Gastroesophageal sphincter (tissue), 4 donors: ENCODE results near the gene COMTD1. TPM values are rescaled to one million over a fixed set of nuclear protein-coding genes. Genes with fewer than 3 reads are reported as not detected.

ENCODE experiments used
- ATAC-seq: fragments of 150-250 bp; one replicate; pipeline ENCODE4 v1.9.1; 2016; ENCODE audit warnings: mild to moderate bottlenecking, moderate library complexity
- H3K27ac ChIP-seq, 4 donors: fragments of 200-600 bp; sonication (generic) in 3 of 4; 1 replicate in 3 of 4; 2 replicates in 1 of 4; pipeline ENCODE4 v1.5.1; 2016 to 2019
- H3K27me3 ChIP-seq: fragments of 200-600 bp; sonication (generic); one replicate; pipeline ENCODE4 v1.5.1; 2019
- H3K36me3 ChIP-seq, 2 donors: fragments of 200-600 bp; sonication (generic); one replicate each; pipeline ENCODE4 v1.5.1; 2019; ENCODE audit warnings: control low read depth in 1 of 2
- H3K4me1 ChIP-seq, 3 donors: fragments of 200-600 bp; sonication (generic); 1 replicate in 2 of 3; 2 replicates in 1 of 3; pipeline ENCODE4 v1.5.1; 2016 to 2019; ENCODE audit warnings: control low read depth in 2 of 3
- H3K4me3 ChIP-seq, 2 donors: fragments of 200-600 bp; sonication (generic); one replicate each; pipeline ENCODE4 v1.5.1; 2019; ENCODE audit warnings: mild to moderate bottlenecking in 1 of 2, moderate library complexity in 1 of 2
- H3K9me3 ChIP-seq, 3 donors: fragments of 200-600 bp; sonication (generic); one replicate each; pipeline ENCODE4 v1.5.1; 2017 to 2019; ENCODE audit warnings: control low read depth in 2 of 3
- EP300 ChIP-seq: sonication (generic); formaldehyde crosslinking; IDR thresholded peaks from one replicate; pipeline ENCODE4 v1.6.1; 2017; ENCODE audit warnings: antibody characterized with exemption, mild to moderate bottlenecking
- POLR2A ChIP-seq, 2 donors: fragments of 450-650 bp; IDR thresholded peaks; one replicate each; pipeline ENCODE4 v1.6.1; 2017; ENCODE audit warnings: antibody characterized with exemption in 2 of 2, mild to moderate bottlenecking in 2 of 2, moderate library complexity in 1 of 2
- POLR2AphosphoS5 ChIP-seq: sonication (generic); formaldehyde crosslinking; IDR thresholded peaks from one replicate; pipeline ENCODE4 v1.6.1; 2017; ENCODE audit warnings: antibody characterized with exemption
- WGBS, 2 donors: methylation state at CpG; one replicate each; pipeline ENCODE4 v1.1.5; 2018; ENCODE audit warnings: low coverage in 1 of 2; 5-methylcytosine and 5-hydroxymethylcytosine counted together
- total RNA-seq, 4 donors: library from RNA; depleted of rRNA; stranded (reverse); fragments of >200 nt; gene quantifications; one replicate each; pipeline ENCODE4 v1.1.0, GENCODE V29; 2016
- TF ChIP-seq, protein P1 (sequence below), 4 experiments: fragments of 200-600 bp in 2 of 4; fragments of 450-650 bp in 2 of 4; sonication (generic) in 1 of 4; IDR thresholded peaks; one replicate each; pipeline ENCODE4 v1.5.1; 2017 to 2019; ENCODE audit warnings: antibody characterized with exemption in 4 of 4, mild to moderate bottlenecking in 2 of 4, moderate library complexity in 2 of 4

COMTD1 gene
- total RNA-seq, 4 donors from 2014 or later = 15.3 to 25.8 (median 21.6) TPM

DNA sequence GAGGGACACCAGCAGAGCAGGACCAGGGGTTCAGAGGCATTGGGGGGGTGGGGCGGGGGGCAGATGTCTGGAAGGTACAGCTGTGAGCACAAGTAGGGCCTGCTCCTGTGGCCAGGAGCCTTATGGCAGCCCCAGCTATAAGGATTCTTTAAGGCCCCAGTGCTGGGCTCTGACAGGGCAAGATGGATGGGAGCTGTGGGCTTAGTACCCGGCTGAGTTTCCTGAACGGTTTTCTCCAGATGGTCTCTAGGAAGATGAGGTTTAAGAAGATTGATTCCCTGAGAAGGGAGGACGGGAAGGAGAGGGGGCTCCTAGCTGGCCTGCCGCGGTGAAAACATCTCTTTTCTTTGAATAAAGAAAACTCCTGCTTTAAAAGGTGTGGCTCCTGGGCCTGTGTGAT is 30.1 kb upstream of the COMTD1 start:
- no peak for TF ChIP-seq POLR2AphosphoS5
- TF ChIP-seq POLR2A (IDR thresholded peaks at IDR 0.05) = no peak
- TF ChIP-seq, protein P1, sequence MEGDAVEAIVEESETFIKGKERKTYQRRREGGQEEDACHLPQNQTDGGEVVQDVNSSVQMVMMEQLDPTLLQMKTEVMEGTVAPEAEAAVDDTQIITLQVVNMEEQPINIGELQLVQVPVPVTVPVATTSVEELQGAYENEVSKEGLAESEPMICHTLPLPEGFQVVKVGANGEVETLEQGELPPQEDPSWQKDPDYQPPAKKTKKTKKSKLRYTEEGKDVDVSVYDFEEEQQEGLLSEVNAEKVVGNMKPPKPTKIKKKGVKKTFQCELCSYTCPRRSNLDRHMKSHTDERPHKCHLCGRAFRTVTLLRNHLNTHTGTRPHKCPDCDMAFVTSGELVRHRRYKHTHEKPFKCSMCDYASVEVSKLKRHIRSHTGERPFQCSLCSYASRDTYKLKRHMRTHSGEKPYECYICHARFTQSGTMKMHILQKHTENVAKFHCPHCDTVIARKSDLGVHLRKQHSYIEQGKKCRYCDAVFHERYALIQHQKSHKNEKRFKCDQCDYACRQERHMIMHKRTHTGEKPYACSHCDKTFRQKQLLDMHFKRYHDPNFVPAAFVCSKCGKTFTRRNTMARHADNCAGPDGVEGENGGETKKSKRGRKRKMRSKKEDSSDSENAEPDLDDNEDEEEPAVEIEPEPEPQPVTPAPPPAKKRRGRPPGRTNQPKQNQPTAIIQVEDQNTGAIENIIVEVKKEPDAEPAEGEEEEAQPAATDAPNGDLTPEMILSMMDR (IDR thresholded peaks at IDR 0.05) = no peak
- TF ChIP-seq EP300 = no peak
- ATAC-seq = no peak
- 55 to 61% methylated on average over 2 to 4 of the region's 6 CpGs for WGBS, 2 donors
- Histone ChIP-seq H3K4me3 (no peak overlapping the region), H3K9me3 (peaks cover 0 to 4% (median 0%) of the 10 kb centered on the region in 3 donors), H3K36me3 (no peaks in the 10 kb centered on the region), H3K4me1 (no peaks in the 10 kb centered on the region), H3K27ac (no peak overlapping the region), H3K27me3 (no peaks in the 10 kb centered on the region)

DNA sequence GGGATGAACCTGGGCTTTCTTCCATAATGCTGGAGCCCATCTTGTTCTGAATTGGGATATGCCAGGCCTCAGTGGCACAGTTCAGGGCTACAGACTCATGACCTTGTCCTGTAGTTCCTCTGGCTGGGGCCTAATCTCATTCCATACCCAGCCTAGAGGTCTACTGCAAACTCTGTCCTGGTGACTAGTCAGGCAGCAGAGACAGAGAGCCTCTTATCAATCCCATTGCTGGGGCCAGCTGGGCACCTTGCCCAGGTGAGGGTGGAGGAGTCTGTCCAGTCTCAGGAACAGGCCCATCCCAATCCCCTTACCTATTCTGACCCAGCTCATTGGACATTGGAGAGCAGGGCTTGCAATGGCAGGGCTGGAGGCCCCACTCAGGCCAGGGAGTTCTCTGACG is 28.0 kb upstream of the COMTD1 start:
- WGBS, 2 donors = no CpG with 5 or more reads among the region's 1 CpG
- Histone ChIP-seq H3K27me3 (no peaks in the 10 kb centered on the region), H3K36me3 (no peaks in the 10 kb centered on the region), H3K9me3 (peaks cover 0 to 9% (median 0%) of the 10 kb centered on the region in 3 donors), H3K4me1 (no peaks in the 10 kb centered on the region), H3K4me3 (no peak overlapping the region), H3K27ac (no peak overlapping the region)
- TF ChIP-seq EP300 (no peak), POLR2AphosphoS5 (no peak), POLR2A (IDR thresholded peaks at IDR 0.05) (no peak)
- TF ChIP-seq, protein P1 (IDR thresholded peaks at IDR 0.05) = no peak
- ATAC-seq = no peak

DNA sequence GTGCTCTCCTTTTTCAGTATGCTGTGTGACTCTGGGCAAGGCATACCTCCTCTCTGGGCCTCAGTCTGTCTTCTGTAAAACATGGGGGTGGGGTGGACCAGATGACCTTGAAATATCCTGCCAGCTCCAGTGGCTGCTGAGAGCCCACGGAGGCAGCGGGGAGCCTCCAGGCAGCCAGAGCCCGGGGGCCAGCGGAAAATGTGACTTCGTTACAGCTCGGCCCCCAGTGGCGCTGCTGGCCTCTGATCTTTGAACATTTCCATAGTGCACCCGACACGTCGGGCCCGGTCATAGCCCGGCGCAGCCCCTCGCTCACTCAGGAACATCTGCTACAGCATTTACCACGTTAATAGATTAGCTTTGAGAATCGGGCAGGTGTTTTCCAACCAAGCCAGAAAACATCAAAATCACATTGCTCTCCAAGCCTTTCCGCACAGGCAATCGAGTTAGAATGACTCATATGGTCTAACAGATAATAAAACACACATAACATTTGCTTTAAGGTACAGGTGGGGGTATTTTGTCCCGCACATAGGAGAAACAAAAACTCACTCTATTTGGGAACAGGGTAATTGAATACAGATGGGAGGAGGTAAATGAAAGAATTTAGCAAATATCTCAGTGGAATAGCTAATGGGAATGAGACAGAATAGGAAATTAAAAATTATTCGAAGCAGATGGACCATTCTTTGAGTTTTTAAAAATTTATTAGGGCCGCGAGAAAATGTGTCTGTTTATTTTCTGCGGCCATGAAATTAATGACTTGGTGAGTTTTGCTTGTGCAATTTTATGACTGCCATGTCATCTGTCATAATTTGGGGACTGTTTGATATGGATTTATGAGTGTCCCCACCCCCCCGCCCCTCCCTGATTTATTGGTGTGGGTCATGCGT is 26.3 kb upstream of the COMTD1 start:
- ATAC-seq = no peak
- no peaks in the 10 kb centered on the region for H3K4me1 ChIP-seq
- WGBS, 2 donors = 65 to 76% methylated on average over 11 to 18 of the region's 25 CpGs
- no peak overlapping the region for H3K27ac ChIP-seq
- peaks cover 0 to 9% (median 0%) of the 10 kb centered on the region in 3 donors for H3K9me3 ChIP-seq
- TF ChIP-seq POLR2AphosphoS5 (no peak), POLR2A (IDR thresholded peaks at IDR 0.05) (no peak), EP300 (no peak)
- TF ChIP-seq, protein P1 (IDR thresholded peaks at IDR 0.05) = no peak
- H3K27me3 ChIP-seq = no peaks in the 10 kb centered on the region
- no peaks in the 10 kb centered on the region for H3K36me3 ChIP-seq
- H3K4me3 ChIP-seq = no peak overlapping the region

DNA sequence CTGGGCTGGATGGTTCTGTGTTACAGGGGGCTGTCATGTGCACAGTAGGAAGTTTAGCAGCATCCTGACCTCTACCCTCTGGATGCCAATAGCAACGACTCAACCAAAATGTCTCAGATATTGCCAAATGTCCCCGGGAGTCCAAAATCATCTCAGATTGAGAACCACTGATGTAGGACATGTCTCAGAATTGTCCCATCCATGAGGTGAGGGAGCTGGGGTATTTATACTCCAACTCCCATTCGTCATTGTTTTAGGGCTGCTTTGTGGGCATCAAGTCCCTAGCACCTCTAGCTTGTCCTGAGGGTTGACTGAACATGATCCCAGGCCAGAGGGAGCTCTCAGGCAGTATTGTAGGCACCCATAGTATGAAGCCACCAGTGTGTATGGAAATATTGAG is 25.2 kb upstream of the COMTD1 start:
- WGBS, 2 donors = 58 to 100% methylated on average over 1 to 2 of the region's 3 CpGs

More for the DNA sequence above, 25.2 kb upstream of the COMTD1 start:
- Histone ChIP-seq H3K27ac (no peak overlapping the region), H3K36me3 (no peaks in the 10 kb centered on the region), H3K27me3 (no peaks in the 10 kb centered on the region), H3K9me3 (peaks cover 0 to 9% (median 0%) of the 10 kb centered on the region in 3 donors), H3K4me3 (no peak overlapping the region), H3K4me1 (no peaks in the 10 kb centered on the region)
- TF ChIP-seq, protein P1 (IDR thresholded peaks at IDR 0.05) = no peak
- TF ChIP-seq EP300 (no peak), POLR2AphosphoS5 (no peak), POLR2A (IDR thresholded peaks at IDR 0.05) (no peak)
- ATAC-seq = no peak
